OCI-LY1 (cell line): ENCODE results near the gene BTBD19.

Experiments
- CTCF ChIP-seq: fragments of 200-600 bp; sonication (generic), shearing (Covaris generic); IDR thresholded peaks from 2 replicates; pipeline ENCODE4 v1.5.1; 2017; ENCODE audit warnings: mild to moderate bottlenecking, antibody characterized with exemption, low read length, moderate library complexity, mixed read lengths
- EZH2 ChIP-seq: fragments of 200-600 bp; sonication (generic), shearing (Covaris generic); IDR thresholded peaks from 2 replicates; pipeline ENCODE4 v1.8.0; 2017; ENCODE audit warnings: borderline replicate concordance, mixed run types, mild to moderate bottlenecking, antibody characterized with exemption, low read length, moderate library complexity, mixed read lengths

- no peak for TF ChIP-seq CTCF
- TF ChIP-seq EZH2: no peak
These were observed 905 bp downstream of the BTBD19 start for GRCh38 chr1:44808938-44809917.
